SK-N-SH treated with all-trans-retinoic acid at 6 μM for 48 hours (cell line): ENCODE results near the gene NR1H4.

Source experiments
- BACH2 ChIP-seq: fragments of 250-450 bp; sonication (Bioruptor Pico); IDR thresholded peaks from 2 replicates; pipeline ENCODE4 v1.9.0; 2021; ENCODE audit warnings: mild to moderate bottlenecking, borderline replicate concordance
- GLIS3 ChIP-seq: fragments of 250-450 bp; sonication (Bioruptor Pico); IDR thresholded peaks from 2 replicates; pipeline ENCODE4 v1.5.0; 2020; ENCODE audit warnings: mild to moderate bottlenecking, moderate library complexity
- OSR1 ChIP-seq: fragments of 250-450 bp; sonication (Bioruptor Pico); IDR thresholded peaks from 2 replicates; pipeline ENCODE4 v1.8.0; 2022; ENCODE audit warnings: moderate library complexity, mild to moderate bottlenecking, inconsistent platforms
- PATZ1 ChIP-seq: fragments of 250-450 bp; sonication (Bioruptor Pico); IDR thresholded peaks from 2 replicates; pipeline ENCODE4 v1.8.0; 2020; ENCODE audit warnings: mild to moderate bottlenecking, moderate library complexity, borderline replicate concordance
- PPARA ChIP-seq: fragments of 250-450 bp; sonication (Bioruptor Pico); IDR thresholded peaks from 2 replicates; pipeline ENCODE4 v1.5.0; 2020; ENCODE audit warnings: mild to moderate bottlenecking, borderline replicate concordance
- RARB ChIP-seq: fragments of 250-450 bp; sonication (Bioruptor Pico); IDR thresholded peaks from 2 replicates; pipeline ENCODE4 v1.8.0; 2021; ENCODE audit warnings: mild to moderate bottlenecking, moderate library complexity
- SNAI2 ChIP-seq: fragments of 250-450 bp; sonication (Bioruptor Pico); IDR thresholded peaks from 2 replicates; pipeline ENCODE4 v1.5.0; 2020; ENCODE audit warnings: mild to moderate bottlenecking, moderate library complexity
- TCF4 ChIP-seq: fragments of 250-450 bp; sonication (Bioruptor Pico); IDR thresholded peaks from 2 replicates; pipeline ENCODE4 v1.8.0; 2021; ENCODE audit warnings: mild to moderate bottlenecking, moderate library complexity, borderline replicate concordance
- ZC3H10 ChIP-seq: fragments of 250-450 bp; sonication (Bioruptor Pico); IDR thresholded peaks from 2 replicates; pipeline ENCODE4 v1.5.1; 2021; ENCODE audit warnings: mild to moderate bottlenecking, moderate library complexity
- ZFP3 ChIP-seq: fragments of 250-450 bp; sonication (Bioruptor Pico); IDR thresholded peaks from 2 replicates; pipeline ENCODE4 v1.5.0; 2020; ENCODE audit warnings: mild to moderate bottlenecking, moderate library complexity
- ZFP30 ChIP-seq: fragments of 450-650 bp; formaldehyde crosslinking; IDR thresholded peaks from 2 replicates; pipeline ENCODE4 v1.5.0; 2022; ENCODE audit warnings: mild to moderate bottlenecking, moderate library complexity
- ZNF565 ChIP-seq: fragments of 450-650 bp; formaldehyde crosslinking; conservative IDR thresholded peaks from 2 replicates; pipeline ENCODE4 v1.5.0; 2020; ENCODE audit warnings: low read depth, mild to moderate bottlenecking, moderate library complexity
- ZNF8 ChIP-seq: fragments of 450-650 bp; formaldehyde crosslinking; IDR thresholded peaks from 2 replicates; pipeline ENCODE4 v1.5.0; 2020; ENCODE audit warnings: mild to moderate bottlenecking, moderate library complexity

- TF ChIP-seq GLIS3 (CRISPR knock-in tag) (no peak), ZFP30 (CRISPR knock-in tag) (no peak), ZNF565 (CRISPR knock-in tag) (no peak), ZNF8 (CRISPR knock-in tag) (no peak), OSR1 (no peak), PATZ1 (CRISPR knock-in tag) (no peak), ZC3H10 (CRISPR knock-in tag) (no peak), TCF4 (no peak), RARB (no peak), ZFP3 (no peak), SNAI2 (CRISPR knock-in tag) (no peak), BACH2 (CRISPR knock-in tag) (no peak), PPARA (CRISPR knock-in tag) (no peak)
Measured at GRCh38 chr12:100484891-100485471, 11.3 kb downstream of the NR1H4 start.
